Measurements from ENCODE around the gene VASP.
A peak's percentile ranks its signal among the peaks of the same experiment; 100 is the strongest.

GRCh38 chr19:45485305-45486077, 21.8 kb upstream of the VASP start:
- TF ChIP-seq POLR2A (IDR thresholded peaks at IDR 0.05) (no peak), CTCF (IDR thresholded peaks at IDR 0.05) (peak in 1 of 3 donors; percentile 71)

Measured in lower leg skin (tissue), 3 donors.